ENCODE data around the gene CPM. TPM values are rescaled to one million over a fixed set of nuclear protein-coding genes. Genes with fewer than 3 reads are reported as not detected.

Gene CPM
- total RNA-seq, 4 donors from 2014 or later: 11.7 to 45.4 (median 33.9) TPM

- Histone ChIP-seq H3K27me3 (no peaks in the 10 kb centered on the region), H3K36me3 (no peaks in the 10 kb centered on the region), H3K4me1 (no peaks in the 10 kb centered on the region), H3K4me3 (no peak overlapping the region), H3K9me3 (no peaks in the 10 kb centered on the region), H3K27ac (no peak overlapping the region)
- no peak for TF ChIP-seq POLR2A (IDR thresholded peaks at IDR 0.05)
- TF ChIP-seq, protein P1, sequence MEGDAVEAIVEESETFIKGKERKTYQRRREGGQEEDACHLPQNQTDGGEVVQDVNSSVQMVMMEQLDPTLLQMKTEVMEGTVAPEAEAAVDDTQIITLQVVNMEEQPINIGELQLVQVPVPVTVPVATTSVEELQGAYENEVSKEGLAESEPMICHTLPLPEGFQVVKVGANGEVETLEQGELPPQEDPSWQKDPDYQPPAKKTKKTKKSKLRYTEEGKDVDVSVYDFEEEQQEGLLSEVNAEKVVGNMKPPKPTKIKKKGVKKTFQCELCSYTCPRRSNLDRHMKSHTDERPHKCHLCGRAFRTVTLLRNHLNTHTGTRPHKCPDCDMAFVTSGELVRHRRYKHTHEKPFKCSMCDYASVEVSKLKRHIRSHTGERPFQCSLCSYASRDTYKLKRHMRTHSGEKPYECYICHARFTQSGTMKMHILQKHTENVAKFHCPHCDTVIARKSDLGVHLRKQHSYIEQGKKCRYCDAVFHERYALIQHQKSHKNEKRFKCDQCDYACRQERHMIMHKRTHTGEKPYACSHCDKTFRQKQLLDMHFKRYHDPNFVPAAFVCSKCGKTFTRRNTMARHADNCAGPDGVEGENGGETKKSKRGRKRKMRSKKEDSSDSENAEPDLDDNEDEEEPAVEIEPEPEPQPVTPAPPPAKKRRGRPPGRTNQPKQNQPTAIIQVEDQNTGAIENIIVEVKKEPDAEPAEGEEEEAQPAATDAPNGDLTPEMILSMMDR (IDR thresholded peaks at IDR 0.05): no peak
- DNase-seq: no peak
Observed at GRCh38 chr12:68870011-68870410, 63.0 kb downstream of the CPM start.

DNA sequence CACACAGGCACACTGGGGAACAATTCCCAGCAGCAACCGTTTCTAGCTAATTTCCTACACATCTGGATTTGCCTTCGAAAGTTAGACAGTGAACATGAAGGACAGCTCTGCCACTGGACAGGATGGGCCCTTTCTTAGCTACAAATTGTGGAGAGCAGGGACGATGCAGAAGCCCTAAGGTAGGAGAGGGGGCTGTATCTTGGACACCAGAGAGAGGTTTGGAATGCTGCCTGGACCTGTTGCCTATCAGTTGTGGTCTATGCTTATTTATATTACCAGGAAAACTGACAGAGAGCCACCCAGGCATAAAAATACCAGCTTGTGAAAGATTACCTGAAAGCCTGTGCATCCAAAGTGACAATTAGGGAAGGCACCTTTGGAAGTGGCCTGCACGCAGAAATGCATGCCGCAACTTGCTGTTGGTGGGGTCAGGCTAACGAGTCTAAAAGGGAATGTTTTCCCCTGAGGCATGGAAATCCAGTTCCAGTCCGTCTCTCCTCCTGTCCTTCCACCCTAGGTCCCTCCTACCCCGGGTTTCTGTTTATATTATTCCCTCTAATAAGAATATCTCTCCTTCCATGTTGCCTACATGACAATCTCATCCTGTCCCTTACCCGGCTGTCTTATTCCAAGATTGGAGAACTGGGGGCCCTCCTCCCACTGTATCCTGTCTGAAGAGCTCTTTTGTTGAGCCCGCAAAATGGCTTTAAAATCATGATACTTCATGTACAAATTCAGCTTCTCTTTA lies 64.8 kb downstream of the CPM start:
- DNase-seq: no peak
- Histone ChIP-seq H3K4me3 (no peak overlapping the region), H3K27me3 (no peaks in the 10 kb centered on the region), H3K4me1 (no peaks in the 10 kb centered on the region), H3K36me3 (no peaks in the 10 kb centered on the region), H3K27ac (no peak overlapping the region), H3K9me3 (no peaks in the 10 kb centered on the region)
- TF ChIP-seq POLR2A (IDR thresholded peaks at IDR 0.05): no peak
- TF ChIP-seq, protein P1 (IDR thresholded peaks at IDR 0.05): no peak

GRCh38 chr12:68867606-68868005 lies 65.4 kb downstream of the CPM start:
- Histone ChIP-seq H3K4me3 (no peak overlapping the region), H3K27me3 (no peaks in the 10 kb centered on the region), H3K4me1 (no peaks in the 10 kb centered on the region), H3K27ac (no peak overlapping the region), H3K36me3 (no peaks in the 10 kb centered on the region), H3K9me3 (no peaks in the 10 kb centered on the region)
- no peak for DNase-seq
- TF ChIP-seq, protein P1 (IDR thresholded peaks at IDR 0.05): no peak
- no peak for TF ChIP-seq POLR2A (IDR thresholded peaks at IDR 0.05)

DNA sequence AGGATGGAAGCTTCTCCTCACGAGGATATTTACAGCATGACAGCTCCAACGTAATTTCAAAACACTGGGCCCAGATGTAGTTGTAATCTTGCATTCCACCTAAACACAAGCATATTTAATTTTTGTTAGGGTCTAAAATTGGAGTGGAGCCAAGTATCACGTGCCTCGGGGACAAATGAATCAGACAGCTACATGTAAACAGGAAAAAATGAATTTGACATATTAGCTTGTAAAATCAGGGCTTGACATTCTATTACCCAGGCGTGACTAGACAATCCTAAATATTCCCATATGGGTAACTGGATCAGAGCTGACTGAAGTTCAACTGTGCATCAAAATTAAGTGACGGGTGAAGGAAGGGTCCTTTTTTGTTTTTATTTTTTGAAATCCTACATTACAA lies 66.0 kb downstream of the CPM start:
- H3K9me3 ChIP-seq: no peaks in the 10 kb centered on the region
- no peaks in the 10 kb centered on the region for H3K27me3 ChIP-seq
- no peak for DNase-seq
- TF ChIP-seq POLR2A (IDR thresholded peaks at IDR 0.05): no peak
- TF ChIP-seq, protein P1 (IDR thresholded peaks at IDR 0.05): no peak
- H3K36me3 ChIP-seq: no peaks in the 10 kb centered on the region
- H3K4me1 ChIP-seq: no peaks in the 10 kb centered on the region
- no peak overlapping the region for H3K4me3 ChIP-seq
- H3K27ac ChIP-seq: no peak overlapping the region

DNA sequence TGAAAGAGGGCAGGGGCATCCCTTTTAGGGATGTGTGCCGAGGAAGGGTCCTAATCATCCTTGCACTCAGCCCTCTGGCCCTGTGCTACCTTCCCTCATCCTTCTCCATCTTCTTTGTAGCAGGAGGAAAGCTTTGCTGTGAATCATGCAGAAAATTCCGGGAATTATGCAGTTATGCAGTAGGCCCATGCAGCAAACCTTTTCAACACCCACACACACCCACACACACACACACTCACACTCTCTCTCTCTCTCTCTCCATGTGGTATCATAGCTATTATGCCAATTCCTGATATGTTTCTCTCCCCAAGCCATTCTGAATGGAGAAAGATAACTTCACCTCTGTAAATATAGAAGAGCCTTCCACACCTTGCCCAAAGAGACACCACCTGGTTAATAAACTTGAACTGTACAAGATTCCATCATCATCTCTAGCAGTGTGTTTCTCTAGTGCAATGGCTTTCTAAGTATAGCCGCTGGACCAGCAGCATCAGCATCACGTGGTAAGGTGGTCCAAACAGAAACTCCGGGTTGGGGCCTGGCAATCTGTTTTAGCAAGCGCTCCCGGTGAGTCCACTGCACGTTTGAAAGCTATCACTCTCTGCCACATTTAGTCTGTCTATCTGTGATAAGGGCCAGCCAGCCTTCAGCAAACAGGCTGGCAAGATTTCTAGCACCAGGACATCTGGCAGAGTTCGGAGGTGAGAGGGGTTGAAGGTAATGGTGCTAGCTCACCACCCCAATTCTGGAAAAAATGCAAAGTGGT lies 67.4 kb downstream of the CPM start:
- DNase-seq: no peak
- no peaks in the 10 kb centered on the region for H3K9me3 ChIP-seq
- H3K36me3 ChIP-seq: no peaks in the 10 kb centered on the region
- H3K27me3 ChIP-seq: no peaks in the 10 kb centered on the region
- H3K27ac ChIP-seq: no peak overlapping the region
- no peak overlapping the region for H3K4me3 ChIP-seq
- TF ChIP-seq, protein P1 (IDR thresholded peaks at IDR 0.05): no peak
- no peak for TF ChIP-seq POLR2A (IDR thresholded peaks at IDR 0.05)
- no peaks in the 10 kb centered on the region for H3K4me1 ChIP-seq

Measured in Peyer's patch (tissue), 4 donors.